SK-N-SH treated with all-trans-retinoic acid at 6 μM for 48 hours (cell line): ENCODE data around the gene ANKRD29.

Experiments used
- ARNTL ChIP-seq: fragments of 450-650 bp; formaldehyde crosslinking; IDR thresholded peaks from 2 replicates; pipeline ENCODE4 v1.5.0; 2020; ENCODE audit warnings: low read depth, mild to moderate bottlenecking, moderate library complexity, borderline replicate concordance
- BACH2 ChIP-seq: fragments of 250-450 bp; sonication (Bioruptor Pico); IDR thresholded peaks from 2 replicates; pipeline ENCODE4 v1.9.0; 2021; ENCODE audit warnings: mild to moderate bottlenecking, borderline replicate concordance
- CSRNP3 ChIP-seq: fragments of 250-450 bp; sonication (Bioruptor Pico); IDR thresholded peaks from 2 replicates; pipeline ENCODE4 v1.5.1; 2021; ENCODE audit warnings: mild to moderate bottlenecking, moderate library complexity
- ISL1 ChIP-seq: fragments of 250-450 bp; sonication (Bioruptor Pico); IDR thresholded peaks from 2 replicates; pipeline ENCODE4 v2.1.2; 2022; ENCODE audit warnings: mild to moderate bottlenecking, moderate library complexity
- OSR1 ChIP-seq: fragments of 250-450 bp; sonication (Bioruptor Pico); IDR thresholded peaks from 2 replicates; pipeline ENCODE4 v1.8.0; 2022; ENCODE audit warnings: moderate library complexity, mild to moderate bottlenecking, inconsistent platforms
- PATZ1 ChIP-seq: fragments of 250-450 bp; sonication (Bioruptor Pico); IDR thresholded peaks from 2 replicates; pipeline ENCODE4 v1.8.0; 2020; ENCODE audit warnings: mild to moderate bottlenecking, moderate library complexity, borderline replicate concordance
- POU6F1 ChIP-seq: fragments of 250-450 bp; sonication (Bioruptor Pico); IDR thresholded peaks from 2 replicates; pipeline ENCODE4 v1.8.0; 2021; ENCODE audit warnings: low read depth, mild to moderate bottlenecking, moderate library complexity, borderline replicate concordance
- PPARA ChIP-seq: fragments of 250-450 bp; sonication (Bioruptor Pico); IDR thresholded peaks from 2 replicates; pipeline ENCODE4 v1.5.0; 2020; ENCODE audit warnings: mild to moderate bottlenecking, borderline replicate concordance
- SNAI2 ChIP-seq: fragments of 250-450 bp; sonication (Bioruptor Pico); IDR thresholded peaks from 2 replicates; pipeline ENCODE4 v1.5.0; 2020; ENCODE audit warnings: mild to moderate bottlenecking, moderate library complexity
- TSHZ2 ChIP-seq: fragments of 250-450 bp; sonication (Bioruptor Pico); IDR thresholded peaks from 2 replicates; pipeline ENCODE4 v1.5.0; 2020; ENCODE audit warnings: mild to moderate bottlenecking, moderate library complexity
- ZFP3 ChIP-seq: fragments of 250-450 bp; sonication (Bioruptor Pico); IDR thresholded peaks from 2 replicates; pipeline ENCODE4 v1.5.0; 2020; ENCODE audit warnings: mild to moderate bottlenecking, moderate library complexity
- ZFP30 ChIP-seq: fragments of 450-650 bp; formaldehyde crosslinking; IDR thresholded peaks from 2 replicates; pipeline ENCODE4 v1.5.0; 2022; ENCODE audit warnings: mild to moderate bottlenecking, moderate library complexity
- ZNF8 ChIP-seq: fragments of 450-650 bp; formaldehyde crosslinking; IDR thresholded peaks from 2 replicates; pipeline ENCODE4 v1.5.0; 2020; ENCODE audit warnings: mild to moderate bottlenecking, moderate library complexity

GRCh38 chr18:23668731-23669130 is 6.0 kb upstream of the ANKRD29 start:
- TF ChIP-seq TSHZ2 (CRISPR knock-in tag) (no peak), OSR1 (CRISPR knock-in tag) (no peak), CSRNP3 (no peak), ISL1 (CRISPR knock-in tag) (no peak), ZFP3 (CRISPR knock-in tag) (no peak), PATZ1 (CRISPR knock-in tag) (no peak), SNAI2 (CRISPR knock-in tag) (no peak), BACH2 (CRISPR knock-in tag) (no peak), ZFP30 (no peak), ZNF8 (CRISPR knock-in tag) (no peak), POU6F1 (no peak), PPARA (CRISPR knock-in tag) (no peak), ARNTL (CRISPR knock-in tag) (no peak)
